ENCODE results near the gene NUP133. TPM values are rescaled to one million over a fixed set of nuclear protein-coding genes. Genes with fewer than 3 reads are reported as not detected.
"Not testable (repeated sequence)": the region's sequence is repeated elsewhere in the genome, so short reads cannot be mapped to it uniquely, and the experiment has no call there.

The NUP133 gene
- total RNA-seq, 1 donor from 2014 or later, result 23.3 TPM

DNA sequence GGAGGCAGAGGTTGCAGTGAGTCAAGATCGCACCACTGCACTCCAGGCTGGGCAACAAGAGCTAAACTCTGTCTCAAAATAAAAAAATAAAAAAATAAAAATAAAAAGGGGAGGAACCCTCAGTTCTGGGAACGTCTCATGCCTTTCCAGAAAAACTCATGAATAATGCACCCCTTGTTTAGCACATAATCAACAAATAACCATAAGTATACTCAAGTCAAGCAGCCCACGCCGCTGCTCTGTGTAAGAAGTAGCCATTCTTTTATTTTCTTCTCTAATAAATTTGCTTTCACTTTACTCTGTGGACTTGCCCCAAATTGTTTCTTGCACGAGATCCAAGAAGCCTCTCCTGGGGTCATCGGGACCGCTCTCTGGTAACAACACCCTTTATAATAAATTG is 59.8 kb downstream of the NUP133 start:
- ATAC-seq, result no peak

- ATAC-seq, result no peak
Observed at GRCh38 chr1:229447809-229448252, 60.3 kb downstream of the NUP133 start.

GRCh38 chr1:229445828-229446227 is 62.3 kb downstream of the NUP133 start:
- no peak for ATAC-seq

DNA sequence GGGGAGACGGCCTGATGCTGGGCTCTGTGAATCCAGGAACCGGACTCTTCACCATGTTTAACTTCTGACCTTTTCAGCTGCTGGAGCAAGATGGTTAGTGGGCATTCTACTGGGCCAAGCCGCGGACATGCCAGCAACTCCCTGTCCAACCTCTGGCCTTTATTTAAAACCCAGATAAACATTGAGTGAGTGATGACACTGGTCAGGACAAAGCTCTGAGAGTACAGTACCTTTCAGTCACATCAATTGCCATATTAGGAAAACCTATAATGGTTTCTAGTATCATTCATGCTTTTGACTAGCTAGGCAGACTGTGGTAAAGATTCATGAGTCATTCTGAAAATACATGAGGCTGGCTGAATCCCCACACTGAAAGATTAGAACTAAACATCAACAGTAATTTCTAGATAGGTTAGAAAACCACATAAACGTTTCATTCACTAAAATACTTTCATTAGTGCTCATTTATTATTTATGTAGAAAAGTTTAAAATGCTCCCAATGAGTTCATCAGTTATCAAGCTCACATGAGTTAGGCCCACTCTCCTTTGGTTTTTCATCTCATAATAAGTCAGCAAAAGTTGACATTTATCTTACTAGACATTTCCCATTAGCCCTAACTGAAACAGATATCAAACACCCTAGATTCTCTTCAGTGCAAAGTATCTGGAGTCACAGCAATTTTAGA is 67.1 kb downstream of the NUP133 start:
- no peak for ATAC-seq

- no peak for ATAC-seq
Observed at GRCh38 chr1:229438021-229438420, 70.1 kb downstream of the NUP133 start.

- no peak for ATAC-seq
Observed at GRCh38 chr1:229437443-229437842, 70.7 kb downstream of the NUP133 start.

DNA sequence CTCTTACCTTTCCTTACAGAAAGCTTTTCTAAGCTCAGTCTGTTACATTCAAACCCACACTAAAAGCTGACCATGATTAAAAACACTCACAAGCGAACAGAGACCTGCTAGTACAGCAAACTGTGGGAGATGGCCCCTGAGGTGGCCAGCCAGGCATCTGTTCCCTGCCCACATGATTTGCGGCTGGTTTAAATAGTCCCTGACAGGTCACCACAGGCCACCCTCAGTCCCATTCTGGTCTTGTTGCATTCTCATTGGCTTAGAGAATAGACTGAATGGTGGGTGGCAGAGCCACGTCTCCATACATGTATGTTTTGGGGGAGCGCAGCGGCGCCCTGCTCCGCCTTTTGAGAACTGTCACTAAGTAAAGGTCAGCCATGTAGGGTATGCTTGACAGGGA is 71.9 kb downstream of the NUP133 start:
- no peak for ATAC-seq

DNA sequence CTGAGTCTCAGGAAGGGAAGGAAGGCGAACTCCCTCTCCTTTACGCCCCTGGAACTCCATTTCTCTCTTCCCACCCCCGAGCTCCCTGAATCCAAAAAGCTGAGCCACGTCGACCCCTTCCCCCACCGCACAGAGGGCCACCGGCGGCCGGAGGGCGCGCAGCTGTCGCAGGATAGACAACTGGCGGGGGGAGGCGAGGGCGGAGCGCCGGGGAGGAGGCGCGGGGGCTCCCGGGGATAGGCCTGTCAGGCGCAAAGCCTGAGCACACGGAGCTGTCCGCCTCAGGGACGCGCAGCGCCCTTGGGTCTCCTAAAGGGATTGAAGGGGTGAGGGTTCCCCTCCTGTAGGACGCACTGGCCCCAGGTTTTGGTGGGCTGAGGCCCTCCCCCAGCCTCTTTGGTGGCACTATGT is 73.5 kb downstream of the NUP133 start:
- no peak for ATAC-seq

- no peak for ATAC-seq
Observed at GRCh38 chr1:229434005-229434640, 74.0 kb downstream of the NUP133 start, which contains the start of gene ACTA1. TSS of gene ACTA1 (minus strand) at chr1:229434094. CDS start at chr1:229433115, 979 bp downstream.

- no peak for ATAC-seq
Observed at GRCh38 chr1:229433364-229434004, 74.7 kb downstream of the NUP133 start.

GRCh38 chr1:229432905-229433304 is 75.2 kb downstream of the NUP133 start:
- no peak for ATAC-seq

GRCh38 chr1:229432116-229432461 is 76.1 kb downstream of the NUP133 start:
- no peak for ATAC-seq

DNA sequence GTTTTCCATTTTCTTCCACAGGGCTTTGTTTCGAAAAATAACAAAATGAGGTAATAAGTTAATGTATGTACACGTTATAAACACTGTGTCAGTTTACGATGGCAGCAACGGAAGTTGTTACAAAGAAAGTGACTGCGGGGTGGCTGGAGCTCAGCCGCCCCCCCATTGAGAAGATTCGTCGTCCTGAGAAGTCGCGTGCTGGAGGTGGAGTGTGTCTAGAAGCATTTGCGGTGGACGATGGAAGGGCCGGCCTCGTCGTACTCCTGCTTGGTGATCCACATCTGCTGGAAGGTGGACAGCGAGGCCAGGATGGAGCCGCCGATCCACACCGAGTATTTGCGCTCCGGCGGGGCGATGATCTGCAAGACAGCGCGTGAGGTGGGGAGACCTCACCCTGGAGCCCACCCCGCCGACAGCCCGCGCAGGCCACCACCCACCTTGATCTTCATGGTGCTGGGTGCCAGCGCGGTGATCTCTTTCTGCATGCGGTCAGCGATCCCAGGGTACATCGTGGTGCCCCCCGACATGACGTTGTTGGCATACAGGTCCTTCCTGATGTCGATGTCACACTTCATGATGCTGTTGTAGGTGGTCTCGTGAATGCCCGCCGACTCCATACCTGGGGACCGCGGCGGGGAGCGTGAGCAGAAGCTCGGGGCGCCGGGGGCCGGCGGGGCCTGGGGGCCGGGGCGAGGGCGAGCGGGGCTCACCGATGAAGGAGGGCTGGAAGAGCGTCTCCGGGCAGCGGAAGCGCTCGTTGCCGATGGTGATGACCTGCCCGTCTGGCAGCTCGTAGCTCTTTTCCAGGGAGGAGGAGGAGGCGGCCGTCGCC is 76.6 kb downstream of the NUP133 start:
- ATAC-seq, result no peak

DNA sequence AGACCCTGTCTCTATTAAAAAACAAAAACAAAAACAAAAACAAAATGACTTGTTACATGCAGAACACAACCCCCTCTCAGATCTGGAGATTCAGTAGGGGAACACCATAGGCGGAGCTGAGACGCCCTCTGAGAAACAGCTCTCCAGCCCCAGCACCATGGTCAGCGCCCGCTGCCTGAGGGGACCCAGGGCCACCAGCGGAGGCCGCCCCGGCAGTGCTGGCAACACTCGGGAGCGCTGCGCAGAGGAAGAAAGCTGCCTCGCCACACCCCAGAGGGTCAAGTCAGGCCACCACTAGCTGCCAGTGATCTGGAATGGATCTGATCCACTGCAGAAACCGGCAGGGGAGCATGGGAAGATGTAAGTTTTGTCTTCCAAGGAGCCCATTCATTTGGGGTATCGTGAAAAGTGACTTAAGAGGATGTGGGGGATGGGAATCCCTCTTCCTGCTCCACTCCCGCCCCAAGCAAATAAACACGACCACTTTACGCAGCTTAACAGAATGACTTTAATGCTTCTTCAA is 77.3 kb downstream of the NUP133 start:
- ATAC-seq, result no peak

GRCh38 chr1:229428256-229428655 is 79.9 kb downstream of the NUP133 start:
- no peak for ATAC-seq

- no peak for ATAC-seq
Observed at GRCh38 chr1:229427572-229427971, 80.6 kb downstream of the NUP133 start.

GRCh38 chr1:229425564-229426159 is 82.5 kb downstream of the NUP133 start:
- no peak for ATAC-seq

GRCh38 chr1:229420765-229421164 is 87.4 kb downstream of the NUP133 start:
- peak; percentile 73 for ATAC-seq

DNA sequence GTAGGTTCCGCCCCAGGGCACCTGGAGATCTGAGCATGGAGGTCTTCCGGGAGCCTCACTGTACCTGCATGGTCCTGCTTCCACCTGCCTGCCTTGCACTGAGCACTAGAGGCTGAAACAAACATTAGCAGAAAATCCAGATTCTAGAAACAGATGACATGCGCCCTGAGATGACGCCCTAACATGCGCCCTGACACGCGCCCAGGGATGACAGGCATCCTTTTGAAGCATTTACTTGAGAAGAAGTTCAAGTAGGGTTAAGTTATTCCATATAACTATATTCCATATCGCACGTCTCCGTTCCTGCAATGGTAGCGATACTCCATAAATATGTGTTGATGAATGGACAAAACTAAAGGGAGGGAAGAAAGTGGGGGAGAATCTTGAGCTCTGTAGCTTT is 87.9 kb downstream of the NUP133 start:
- ATAC-seq, result no peak

DNA sequence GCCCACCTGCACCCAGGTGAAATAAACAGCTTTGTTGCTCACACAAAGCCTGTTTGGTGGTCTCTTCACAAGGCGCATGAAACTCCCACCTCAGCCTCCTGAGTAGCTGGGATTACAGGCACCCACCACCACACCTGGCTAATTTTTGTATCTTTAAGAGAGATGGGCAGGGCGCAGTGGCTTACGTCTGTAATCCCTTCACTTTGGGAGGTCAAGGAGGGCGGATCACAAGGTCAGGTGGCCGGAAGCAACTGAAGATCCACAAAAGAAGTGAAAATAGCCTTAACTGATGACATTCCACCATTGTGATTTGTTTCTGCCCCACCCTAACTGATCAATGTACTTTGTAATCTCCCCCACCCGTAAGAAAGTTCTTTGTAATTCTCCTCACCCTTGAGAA is 89.6 kb downstream of the NUP133 start:
- not testable (repeated sequence) for ATAC-seq

- ATAC-seq, result not testable (repeated sequence)
Observed at GRCh38 chr1:229412810-229413209, 95.3 kb downstream of the NUP133 start.

- ATAC-seq, result no peak
Observed at GRCh38 chr1:229412056-229412455, 96.1 kb downstream of the NUP133 start.
